Trophoblast cell (in vitro differentiated cells and primary cell): ENCODE results near the gene METTL8. TPM values are rescaled to one million over a fixed set of nuclear protein-coding genes. Genes with fewer than 3 reads are reported as not detected.

Experiments
- DNase-seq, 2 donors: peaks; one replicate each; pipeline ENCODE4 v3.0.0-alpha.2; 2016
- H2AFZ ChIP-seq: 2 replicates; pipeline ENCODE4 v1.6.1; 2013; ENCODE audit warnings: low read length, moderate library complexity, mild to moderate bottlenecking; ENCODE audit not compliant: insufficient read depth, poor library complexity
- H2AK5ac ChIP-seq: 2 replicates; pipeline ENCODE4 v1.6.1; 2013; ENCODE audit warnings: mild to moderate bottlenecking, low read length
- H2BK120ac ChIP-seq: 2 replicates; pipeline ENCODE4 v1.6.1; 2013; ENCODE audit warnings: low read length, mild to moderate bottlenecking, moderate library complexity; ENCODE audit not compliant: insufficient read depth, poor library complexity
- H2BK12ac ChIP-seq: 2 replicates; pipeline ENCODE4 v1.6.1; 2013; ENCODE audit warnings: mild to moderate bottlenecking, low read length, moderate library complexity
- H2BK5ac ChIP-seq: 2 replicates; pipeline ENCODE4 v1.6.1; 2013; ENCODE audit warnings: low read length, low read depth, moderate library complexity, mild to moderate bottlenecking; ENCODE audit not compliant: poor library complexity
- H3K14ac ChIP-seq: 2 replicates; pipeline ENCODE4 v1.6.1; 2013; ENCODE audit warnings: mild to moderate bottlenecking, low read length
- H3K18ac ChIP-seq: 2 replicates; pipeline ENCODE4 v1.6.1; 2013; ENCODE audit warnings: mild to moderate bottlenecking, low read length
- H3K23ac ChIP-seq: 2 replicates; pipeline ENCODE4 v1.6.1; 2013; ENCODE audit warnings: low read length
- H3K27ac ChIP-seq: 2 replicates; pipeline ENCODE4 v1.5.1; 2013; ENCODE audit warnings: low read depth, mild to moderate bottlenecking, inconsistent platforms, low read length, moderate library complexity
- H3K27me3 ChIP-seq: 2 replicates; pipeline ENCODE4 v1.6.1; 2013; ENCODE audit warnings: inconsistent platforms, mild to moderate bottlenecking, low read length, moderate library complexity; ENCODE audit not compliant: insufficient read depth
- H3K36me3 ChIP-seq, 2 experiments: 1 replicate in 1 of 2; 2 replicates in 1 of 2; pipeline ENCODE4 v1.6.1; 2013; ENCODE audit warnings: low read length in 2 of 2, mild to moderate bottlenecking in 2 of 2, moderate library complexity in 1 of 2; ENCODE audit not compliant: insufficient read depth in 2 of 2, control insufficient read depth in 1 of 2
- H3K4ac ChIP-seq: 2 replicates; pipeline ENCODE4 v1.6.1; 2013; ENCODE audit warnings: low read depth, mild to moderate bottlenecking, low read length, moderate library complexity
- H3K4me1 ChIP-seq, 2 experiments: 1 replicate in 1 of 2; 2 replicates in 1 of 2; pipeline ENCODE4 v1.6.1; 2013; ENCODE audit warnings: low read length in 2 of 2, mild to moderate bottlenecking in 2 of 2, moderate library complexity in 1 of 2; ENCODE audit not compliant: insufficient read depth in 2 of 2, control insufficient read depth in 1 of 2
- H3K4me2 ChIP-seq: 2 replicates; pipeline ENCODE4 v1.6.1; 2013; ENCODE audit warnings: inconsistent platforms, mild to moderate bottlenecking, low read length, moderate library complexity
- H3K4me3 ChIP-seq: 2 replicates; pipeline ENCODE4 v1.5.1; 2013; ENCODE audit warnings: mild to moderate bottlenecking, low read depth, low read length, inconsistent platforms
- H3K79me1 ChIP-seq: one replicate; pipeline ENCODE4 v1.6.1; 2013; ENCODE audit warnings: low read length
- H3K79me2 ChIP-seq: 2 replicates; pipeline ENCODE4 v1.6.1; 2013; ENCODE audit warnings: low read length, mild to moderate bottlenecking; ENCODE audit not compliant: control insufficient read depth, insufficient read depth, poor library complexity
- H3K9ac ChIP-seq: 2 replicates; pipeline ENCODE4 v1.6.1; 2013; ENCODE audit warnings: mild to moderate bottlenecking, low read length
- H3K9me3 ChIP-seq: 2 replicates; pipeline ENCODE4 v1.6.1; 2013; ENCODE audit warnings: low read depth, mild to moderate bottlenecking, control low read depth, inconsistent platforms, low read length; ENCODE audit not compliant: insufficient read depth
- H4K12ac ChIP-seq: 2 replicates; pipeline ENCODE4 v1.6.1; 2013; ENCODE audit warnings: low read depth, mild to moderate bottlenecking, low read length, moderate library complexity
- H4K8ac ChIP-seq: 2 replicates; pipeline ENCODE4 v1.6.1; 2013; ENCODE audit warnings: low read depth, mild to moderate bottlenecking, low read length, moderate library complexity
- H4K91ac ChIP-seq: one replicate; pipeline ENCODE4 v1.6.1; 2013; ENCODE audit warnings: low read depth, mild to moderate bottlenecking, low read length, moderate library complexity
- WGBS: extraction: QIAGEN DNeasy Blood & Tissue Kit; methylation state at CpG from one replicate; pipeline ENCODE4 v1.1.7; 2013; ENCODE audit warnings: missing lambda C conversion rate; ENCODE audit not compliant: insufficient read length, insufficient coverage; ENCODE audit errors: extremely low coverage; 5-methylcytosine and 5-hydroxymethylcytosine counted together
- polyA plus RNA-seq: library from polyadenylated mRNA; stranded (reverse); fragments of 200-250 nt; gene quantifications from 2 replicates; pipeline ENCODE4 v1.2.3, GENCODE V29; 2013

METTL8 gene
- polyA plus RNA-seq = 13.5 and 16.8 TPM in 2 replicates

- peak within 1 kb of the TSS; percentile 96 for H3K18ac ChIP-seq
- H3K14ac ChIP-seq = peak within 1 kb of the TSS; percentile 92
- H3K27me3 ChIP-seq = no peaks in the 10 kb centered on the region
- peak within 1 kb of the TSS; percentile 92 for H4K8ac ChIP-seq
- peak within 1 kb of the TSS; percentile 96 for H3K27ac ChIP-seq
- peak within 1 kb of the TSS; percentile 76 for H3K4me3 ChIP-seq
- peak within 1 kb of the TSS; percentile 86 for H2BK120ac ChIP-seq
- peak within 1 kb of the TSS; percentile 90 for H4K91ac ChIP-seq
- H3K4me1 ChIP-seq = peaks cover 4 to 14% of the 10 kb centered on the region in 2 experiments
- WGBS = no CpG with 5 or more reads among the region's 15 CpGs
- no peak within 1 kb of the TSS for H3K23ac ChIP-seq
- peak within 1 kb of the TSS; percentile 82 for H2BK5ac ChIP-seq
- peak within 1 kb of the TSS; percentile 97 for H2AFZ ChIP-seq
- peaks cover 3 to 5% of the 10 kb centered on the region in 2 experiments for H3K36me3 ChIP-seq
- H3K79me1 ChIP-seq = peaks cover 18% of the 10 kb centered on the region
- peak within 1 kb of the TSS; percentile 63 for H2BK12ac ChIP-seq
- H3K79me2 ChIP-seq = peaks cover 13% of the 10 kb centered on the region
- H3K4me2 ChIP-seq = peak within 1 kb of the TSS; percentile 80
- H3K9me3 ChIP-seq = no peaks in the 10 kb centered on the region
- H4K12ac ChIP-seq = peak within 1 kb of the TSS; percentile 95
- H2AK5ac ChIP-seq = peak within 1 kb of the TSS; percentile 87
- H3K9ac ChIP-seq = peak within 1 kb of the TSS; percentile 97
- H3K4ac ChIP-seq = peak within 1 kb of the TSS; percentile 94
- DNase-seq = no peak
Observed at GRCh38 chr2:171433763-171434012, at the start of gene METTL8. TSS of gene METTL8 (minus strand) at chr2:171433990. CDS start at chr2:171392185, 41,805 bp downstream.

GRCh38 chr2:171482877-171483276 lies 49.1 kb upstream of the METTL8 start:
- Histone ChIP-seq H3K27me3 (no peaks in the 10 kb centered on the region), H3K14ac (no peak overlapping the region), H2AK5ac (no peak overlapping the region), H3K36me3 (peaks cover 0 to 5% of the 10 kb centered on the region in 2 experiments), H4K8ac (no peak overlapping the region), H4K91ac (no peak overlapping the region), H3K79me2 (no peaks in the 10 kb centered on the region), H3K4me1 (peaks cover 2% of the 10 kb centered on the region in 2 experiments), H3K9me3 (no peaks in the 10 kb centered on the region), H2BK120ac (no peak overlapping the region), H3K27ac (peak overlapping the region; percentile 56), H2BK12ac (no peak overlapping the region), H3K23ac (no peak overlapping the region), H3K4me3 (no peak overlapping the region), H4K12ac (no peak overlapping the region), H3K79me1 (no peaks in the 10 kb centered on the region), H2BK5ac (no peak overlapping the region), H3K18ac (no peak overlapping the region), H3K9ac (no peak overlapping the region), H2AFZ (no peak overlapping the region), H3K4ac (no peak overlapping the region), H3K4me2 (no peak overlapping the region)
- WGBS = no CpG with 5 or more reads among the region's 3 CpGs
- DNase-seq = peak; percentile 58 to 89

GRCh38 chr2:171482308-171482707 lies 48.5 kb upstream of the METTL8 start:
- H3K14ac ChIP-seq = no peak overlapping the region
- H3K79me2 ChIP-seq = no peaks in the 10 kb centered on the region
- no peak overlapping the region for H2AFZ ChIP-seq
- no peak overlapping the region for H4K91ac ChIP-seq
- no peak overlapping the region for H4K8ac ChIP-seq
- no peak overlapping the region for H2BK12ac ChIP-seq
- H3K23ac ChIP-seq = no peak overlapping the region
- H2BK5ac ChIP-seq = no peak overlapping the region
- no peak overlapping the region for H3K4ac ChIP-seq
- H3K4me3 ChIP-seq = no peak overlapping the region
- H3K9ac ChIP-seq = no peak overlapping the region
- no peaks in the 10 kb centered on the region for H3K79me1 ChIP-seq
- no peak overlapping the region for H2BK120ac ChIP-seq
- H3K4me2 ChIP-seq = no peak overlapping the region
- no peaks in the 10 kb centered on the region for H3K9me3 ChIP-seq
- no peak overlapping the region for H3K18ac ChIP-seq
- no peak for DNase-seq
- H3K27me3 ChIP-seq = no peaks in the 10 kb centered on the region
- no peak overlapping the region for H4K12ac ChIP-seq
- peaks cover 2% of the 10 kb centered on the region in 2 experiments for H3K4me1 ChIP-seq
- peaks cover 0 to 5% of the 10 kb centered on the region in 2 experiments for H3K36me3 ChIP-seq
- H2AK5ac ChIP-seq = no peak overlapping the region
- no peak overlapping the region for H3K27ac ChIP-seq

- Histone ChIP-seq H3K23ac (no peak overlapping the region), H4K91ac (no peak overlapping the region), H3K4ac (no peak overlapping the region), H3K79me1 (no peaks in the 10 kb centered on the region), H3K14ac (no peak overlapping the region), H3K18ac (no peak overlapping the region), H2BK5ac (no peak overlapping the region), H3K4me3 (no peak overlapping the region), H3K79me2 (no peaks in the 10 kb centered on the region), H2BK120ac (no peak overlapping the region), H4K8ac (no peak overlapping the region), H3K9me3 (no peaks in the 10 kb centered on the region), H3K9ac (no peak overlapping the region), H3K27me3 (no peaks in the 10 kb centered on the region), H2AFZ (no peak overlapping the region), H2AK5ac (no peak overlapping the region), H3K4me1 (peaks cover 2% of the 10 kb centered on the region in 2 experiments), H3K4me2 (no peak overlapping the region), H3K36me3 (peaks cover 0 to 2% of the 10 kb centered on the region in 2 experiments), H2BK12ac (no peak overlapping the region), H3K27ac (no peak overlapping the region), H4K12ac (no peak overlapping the region)
- WGBS = no CpG with 5 or more reads among the region's 1 CpG
- no peak for DNase-seq
Observed at GRCh38 chr2:171480908-171481307, 47.1 kb upstream of the METTL8 start.
